ENCODE data around the gene HPD.

DNA sequence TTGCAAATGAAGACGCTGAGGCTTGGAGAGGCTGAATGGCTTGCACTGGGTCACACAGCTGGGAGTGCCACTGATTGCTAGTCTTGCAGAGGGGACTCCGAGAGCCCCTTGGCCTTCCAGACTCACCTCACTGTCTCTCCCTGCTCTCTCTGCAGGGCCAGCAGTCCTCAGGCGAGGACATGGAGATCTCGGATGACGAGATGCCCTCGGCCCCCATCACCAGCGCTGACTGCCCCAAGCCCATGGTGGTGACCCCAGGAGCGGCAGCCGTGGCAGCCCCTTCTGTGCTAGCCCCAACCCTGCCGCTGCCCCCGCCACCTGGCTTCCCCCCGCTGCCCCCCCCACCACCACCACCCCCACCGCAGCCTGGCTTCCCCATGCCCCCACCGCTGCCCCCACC is 44.7 kb downstream of the HPD start:
- TF ChIP-seq, protein P1, sequence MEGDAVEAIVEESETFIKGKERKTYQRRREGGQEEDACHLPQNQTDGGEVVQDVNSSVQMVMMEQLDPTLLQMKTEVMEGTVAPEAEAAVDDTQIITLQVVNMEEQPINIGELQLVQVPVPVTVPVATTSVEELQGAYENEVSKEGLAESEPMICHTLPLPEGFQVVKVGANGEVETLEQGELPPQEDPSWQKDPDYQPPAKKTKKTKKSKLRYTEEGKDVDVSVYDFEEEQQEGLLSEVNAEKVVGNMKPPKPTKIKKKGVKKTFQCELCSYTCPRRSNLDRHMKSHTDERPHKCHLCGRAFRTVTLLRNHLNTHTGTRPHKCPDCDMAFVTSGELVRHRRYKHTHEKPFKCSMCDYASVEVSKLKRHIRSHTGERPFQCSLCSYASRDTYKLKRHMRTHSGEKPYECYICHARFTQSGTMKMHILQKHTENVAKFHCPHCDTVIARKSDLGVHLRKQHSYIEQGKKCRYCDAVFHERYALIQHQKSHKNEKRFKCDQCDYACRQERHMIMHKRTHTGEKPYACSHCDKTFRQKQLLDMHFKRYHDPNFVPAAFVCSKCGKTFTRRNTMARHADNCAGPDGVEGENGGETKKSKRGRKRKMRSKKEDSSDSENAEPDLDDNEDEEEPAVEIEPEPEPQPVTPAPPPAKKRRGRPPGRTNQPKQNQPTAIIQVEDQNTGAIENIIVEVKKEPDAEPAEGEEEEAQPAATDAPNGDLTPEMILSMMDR (conservative IDR thresholded peaks at IDR 0.05; ENCODE audit: low read depth, low read length), result no peak
- TF ChIP-seq EZH2 (IDR thresholded peaks at IDR 0.05; ENCODE audit: borderline replicate concordance, low read depth, low read length, poor library complexity, severe bottlenecking), result no peak
